Measurements from ENCODE around the gene SLFN12.
"Not testable (repeated sequence)": the region's sequence is repeated elsewhere in the genome, so short reads cannot be mapped to it uniquely, and the experiment has no call there.

Gene SLFN12

GRCh38 chr17:35414247-35414646 lies 18.1 kb downstream of the SLFN12 start:
- DNase-seq (ENCODE audit: low read depth), result no peak

DNA sequence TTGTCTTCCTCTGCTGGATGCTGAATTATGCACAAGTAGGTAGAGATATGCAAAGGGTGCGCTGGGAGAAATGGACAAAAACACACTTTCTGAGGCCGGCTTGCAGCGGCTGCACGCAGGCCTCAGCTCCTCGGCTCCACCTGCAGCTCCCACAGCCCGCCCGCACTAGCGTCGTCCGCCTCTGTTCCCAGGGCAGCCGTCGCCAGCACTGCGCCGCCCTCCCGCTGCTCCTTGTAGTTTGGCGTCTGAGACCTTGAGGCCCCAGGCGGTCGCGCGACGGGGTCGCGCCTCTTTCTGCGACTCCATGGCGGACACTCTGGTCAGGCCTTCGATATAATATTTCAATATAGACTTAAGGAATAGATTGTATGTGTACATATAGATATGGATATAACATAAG lies 24.8 kb downstream of the SLFN12 start:
- DNase-seq (ENCODE audit: low read depth), result no peak

- no peak for DNase-seq (ENCODE audit: low read depth)
These were observed 25.7 kb downstream of the SLFN12 start for GRCh38 chr17:35406568-35406967.

DNA sequence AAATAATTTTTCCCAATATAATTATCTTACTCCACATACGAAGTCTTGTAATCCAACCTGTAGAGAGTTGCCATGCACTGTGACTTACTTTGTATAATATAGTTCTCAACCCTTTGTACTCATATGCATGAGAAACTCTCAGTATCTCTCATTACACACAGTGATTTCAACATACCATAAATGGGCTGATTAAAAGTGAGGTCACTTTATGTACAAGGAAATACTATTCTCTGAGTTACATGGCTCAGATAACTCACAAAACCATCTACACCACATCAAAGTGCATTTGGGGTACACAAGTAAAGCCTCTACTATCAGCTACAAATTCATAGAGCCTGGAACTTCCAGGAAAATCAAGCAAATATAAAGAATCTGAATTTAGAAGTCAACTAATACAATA lies 27.9 kb downstream of the SLFN12 start:
- DNase-seq (ENCODE audit: low read depth), result no peak

GRCh38 chr17:35393783-35394182 lies 38.5 kb downstream of the SLFN12 start:
- DNase-seq (ENCODE audit: low read depth), result not testable (repeated sequence)

DNA sequence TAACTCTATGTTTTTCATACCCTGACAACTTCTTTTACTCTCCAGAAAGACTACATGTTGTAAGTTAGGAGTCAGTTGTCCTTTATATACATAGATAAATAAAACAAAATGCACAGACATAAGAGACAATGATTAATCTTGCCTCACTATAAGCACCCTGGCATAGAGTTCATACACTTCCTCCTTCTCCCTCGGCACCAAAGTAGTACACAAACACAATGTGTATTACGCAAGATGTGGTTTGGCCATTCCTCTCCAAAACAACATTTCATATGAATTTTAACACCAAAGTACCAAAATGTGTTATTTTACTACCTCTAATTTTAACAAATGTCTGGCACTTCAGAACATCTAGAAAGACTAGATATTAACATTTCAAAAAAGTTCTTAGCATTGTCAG lies 41.6 kb downstream of the SLFN12 start:
- DNase-seq (ENCODE audit: low read depth), result no peak

DNA sequence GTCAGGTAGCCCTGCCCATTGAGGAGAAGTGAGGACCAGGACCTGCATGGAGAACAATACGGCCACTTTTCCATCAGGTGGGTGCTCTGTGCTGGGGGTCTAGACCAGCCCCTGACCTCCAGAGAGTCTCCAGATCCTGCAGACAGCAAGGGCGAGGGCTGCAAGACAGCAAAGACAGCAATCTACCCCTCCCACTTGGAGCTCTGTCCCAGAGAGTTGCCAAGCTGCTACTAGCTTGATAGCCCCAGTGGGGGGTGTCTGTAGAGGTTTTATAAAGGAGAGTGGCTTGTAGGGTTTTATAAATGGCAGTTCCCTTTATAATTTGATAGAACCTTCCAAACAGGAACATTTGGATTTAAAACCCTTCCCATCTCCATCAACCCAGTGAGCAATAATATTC lies 42.1 kb downstream of the SLFN12 start:
- DNase-seq (ENCODE audit: low read depth), result no peak

- DNase-seq (ENCODE audit: low read depth), result no peak
These were observed 44.8 kb downstream of the SLFN12 start for GRCh38 chr17:35387496-35387895.

DNA sequence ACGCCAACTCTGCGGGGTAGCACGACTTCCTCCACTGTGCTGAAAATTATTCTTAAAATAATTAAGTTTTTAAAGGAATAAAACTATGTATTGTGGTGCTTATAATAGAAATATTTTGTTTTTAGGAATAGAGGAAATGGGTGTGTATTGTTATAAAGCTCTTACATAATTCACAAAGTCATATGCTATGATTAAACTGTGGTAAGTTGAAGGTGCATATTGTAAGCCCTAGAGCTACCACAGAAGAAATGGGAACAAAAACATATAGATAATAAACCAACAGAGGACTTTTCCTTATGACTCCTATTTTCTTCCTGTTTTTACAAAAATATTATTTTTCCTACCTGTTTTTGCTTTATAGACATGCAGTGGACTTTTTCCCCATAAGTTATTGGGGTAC lies 54.6 kb downstream of the SLFN12 start:
- no peak for DNase-seq (ENCODE audit: low read depth)

DNA sequence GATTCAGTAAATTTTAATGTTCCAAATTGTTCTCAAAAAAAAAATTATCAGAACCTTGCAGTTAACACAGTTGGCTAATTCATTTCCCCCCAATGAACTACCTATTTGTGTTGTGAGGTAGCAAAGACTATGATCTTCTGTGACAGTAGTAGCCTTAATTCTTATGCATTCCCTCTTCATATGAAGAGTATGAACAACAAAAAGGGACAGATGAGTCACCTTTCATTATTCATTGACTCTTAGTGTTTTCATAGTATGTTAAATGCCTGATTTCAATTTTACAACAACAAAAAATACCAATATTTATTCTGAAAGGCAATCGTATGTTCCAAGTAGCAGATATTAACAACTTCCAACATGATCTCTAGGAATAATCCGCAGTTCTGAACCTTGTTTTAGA lies 55.2 kb downstream of the SLFN12 start:
- DNase-seq (ENCODE audit: low read depth), result no peak

DNA sequence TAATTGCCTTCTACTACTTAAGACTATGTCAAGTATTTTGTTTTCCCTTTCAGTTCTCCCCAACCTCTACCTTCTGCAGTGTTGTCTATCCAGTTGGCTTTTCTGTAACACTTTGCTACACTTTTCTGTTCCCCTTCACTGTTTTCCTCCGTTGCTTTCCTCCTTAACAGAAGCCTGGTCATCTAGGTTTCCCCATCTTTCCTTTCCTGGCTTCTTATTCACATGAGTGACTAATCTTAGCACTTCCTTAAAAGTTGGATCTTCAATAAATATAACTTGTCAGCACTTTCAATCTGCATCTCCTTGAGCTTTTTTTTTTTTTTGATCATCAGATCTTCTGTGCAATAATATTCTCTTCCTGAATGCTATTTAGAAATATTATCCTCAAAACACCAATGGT lies 56.1 kb downstream of the SLFN12 start:
- no peak for DNase-seq (ENCODE audit: low read depth)

DNA sequence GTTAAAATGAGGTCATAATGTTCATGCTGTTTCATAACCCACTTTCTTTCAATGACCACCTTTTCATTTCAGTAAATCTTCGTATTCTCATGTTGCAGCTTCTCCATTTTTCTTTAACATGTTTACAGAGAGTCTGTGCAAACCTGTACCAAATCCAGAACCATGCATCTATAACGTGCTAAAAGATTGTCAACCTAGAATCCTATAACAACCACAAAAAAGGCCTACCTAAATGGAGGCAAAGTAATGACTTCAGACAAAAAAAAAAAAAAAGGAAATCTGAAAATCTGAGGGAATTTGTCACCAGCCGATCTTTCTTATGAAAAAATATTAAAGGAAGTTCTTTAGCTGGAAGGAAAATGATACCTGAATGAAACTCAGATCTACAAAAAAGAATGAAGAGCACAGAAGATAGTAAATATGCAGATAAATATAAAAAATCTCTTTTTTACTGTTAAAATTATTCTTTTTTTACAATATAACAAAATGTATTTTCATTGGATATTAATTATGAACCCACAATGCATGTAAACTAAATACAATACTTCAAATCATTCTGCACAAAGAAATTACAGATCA lies 57.4 kb downstream of the SLFN12 start:
- no peak for DNase-seq (ENCODE audit: low read depth)

DNA sequence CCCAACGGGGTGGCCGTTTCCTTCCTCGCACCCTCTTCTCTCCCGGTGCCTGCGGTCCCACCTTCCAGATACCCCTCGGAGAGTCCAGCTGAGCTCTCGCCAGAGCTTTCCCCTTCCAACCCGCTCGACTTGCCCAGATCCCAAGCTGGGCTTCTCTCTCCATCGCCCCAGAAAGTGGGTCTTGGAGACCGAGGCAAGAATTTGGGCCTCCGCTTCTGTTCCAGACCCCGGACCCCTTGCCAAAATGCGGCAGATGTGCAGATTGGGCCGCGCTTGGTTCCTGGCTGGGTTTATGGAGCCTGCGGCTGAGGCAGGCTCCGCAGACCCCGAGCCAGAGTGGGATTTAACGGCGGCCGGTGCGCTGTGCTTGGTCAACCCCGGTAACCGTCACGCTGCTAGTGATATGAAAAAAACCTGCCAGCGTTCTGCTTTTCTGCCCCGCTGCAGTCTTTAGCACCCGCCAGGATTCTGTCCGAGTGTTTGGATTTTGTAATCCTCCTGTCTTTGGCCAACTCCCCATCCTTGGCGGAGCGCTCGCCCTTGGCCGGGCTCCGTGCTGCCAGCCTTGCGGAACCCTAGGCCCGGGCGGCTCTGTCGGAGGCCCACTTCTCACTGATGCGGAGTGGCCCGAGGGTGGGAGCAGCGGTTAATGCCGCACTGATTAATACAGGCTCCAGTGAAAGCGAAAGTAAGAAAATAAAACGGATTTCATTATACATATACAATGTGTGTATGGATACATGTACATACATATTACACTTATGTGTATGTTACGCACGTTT lies 58.1 kb downstream of the SLFN12 start:
- no peak for DNase-seq (ENCODE audit: low read depth)

- peak; percentile 67 for DNase-seq (ENCODE audit: low read depth)
These were observed 58.7 kb downstream of the SLFN12 start, which contains the start of gene SLFN11 for GRCh38 chr17:35373534-35373983. Gene SLFN11 (minus strand): TSS chr17:35373621. CDS start chr17:35363807, 9,814 bp downstream.

DNA sequence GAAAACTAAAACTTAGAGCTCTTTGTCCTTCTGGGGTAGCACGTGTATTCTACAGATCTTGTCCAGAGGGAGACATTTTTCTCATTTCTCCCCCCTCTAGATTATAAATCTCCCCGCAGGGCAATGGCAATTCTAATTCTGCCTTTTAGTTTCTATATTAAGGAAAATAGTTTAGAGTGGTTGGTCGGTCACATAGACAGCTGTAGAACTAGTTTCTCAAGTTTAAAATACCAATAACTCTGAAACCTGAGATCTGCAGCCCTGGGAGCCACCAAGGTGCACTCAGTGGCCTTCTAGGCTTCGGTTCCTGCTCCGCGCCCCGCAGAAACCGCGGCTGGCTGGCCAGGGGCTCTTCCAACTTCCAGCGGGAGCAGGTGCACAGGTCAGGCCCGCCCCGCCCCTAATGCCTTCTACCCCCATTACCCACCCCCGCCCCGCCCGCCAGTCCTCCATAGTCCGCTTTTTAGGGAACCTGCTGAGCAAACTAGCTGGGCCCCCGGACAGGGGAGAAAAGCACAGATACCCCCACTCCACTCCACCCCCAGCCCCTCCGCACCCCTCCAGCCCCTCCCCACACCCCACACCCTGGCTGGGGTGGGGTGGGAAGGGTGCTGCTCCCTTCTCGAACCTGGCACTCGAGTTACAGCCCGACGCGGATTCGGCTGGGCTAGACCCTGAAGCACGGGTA lies 59.3 kb downstream of the SLFN12 start:
- no peak for DNase-seq (ENCODE audit: low read depth)

DNA sequence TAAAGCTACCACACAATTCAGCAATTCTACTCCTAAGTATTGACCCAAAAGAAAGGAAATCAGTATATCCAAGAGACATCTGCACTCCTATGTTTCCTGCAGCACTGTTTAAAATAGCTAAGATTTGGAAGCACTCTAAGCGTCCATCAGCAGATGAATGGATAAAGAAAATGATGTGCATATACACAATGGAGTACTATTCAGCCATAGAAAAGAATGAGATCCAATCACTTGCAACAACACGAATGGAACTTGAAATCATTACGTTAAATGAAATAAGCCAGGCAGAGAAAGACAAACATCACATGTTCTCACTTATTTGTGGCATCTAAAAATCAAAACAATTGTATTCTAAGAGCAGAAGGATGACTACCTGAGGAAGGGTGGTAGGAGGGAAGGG lies 60.4 kb downstream of the SLFN12 start:
- no peak for DNase-seq (ENCODE audit: low read depth)

DNA sequence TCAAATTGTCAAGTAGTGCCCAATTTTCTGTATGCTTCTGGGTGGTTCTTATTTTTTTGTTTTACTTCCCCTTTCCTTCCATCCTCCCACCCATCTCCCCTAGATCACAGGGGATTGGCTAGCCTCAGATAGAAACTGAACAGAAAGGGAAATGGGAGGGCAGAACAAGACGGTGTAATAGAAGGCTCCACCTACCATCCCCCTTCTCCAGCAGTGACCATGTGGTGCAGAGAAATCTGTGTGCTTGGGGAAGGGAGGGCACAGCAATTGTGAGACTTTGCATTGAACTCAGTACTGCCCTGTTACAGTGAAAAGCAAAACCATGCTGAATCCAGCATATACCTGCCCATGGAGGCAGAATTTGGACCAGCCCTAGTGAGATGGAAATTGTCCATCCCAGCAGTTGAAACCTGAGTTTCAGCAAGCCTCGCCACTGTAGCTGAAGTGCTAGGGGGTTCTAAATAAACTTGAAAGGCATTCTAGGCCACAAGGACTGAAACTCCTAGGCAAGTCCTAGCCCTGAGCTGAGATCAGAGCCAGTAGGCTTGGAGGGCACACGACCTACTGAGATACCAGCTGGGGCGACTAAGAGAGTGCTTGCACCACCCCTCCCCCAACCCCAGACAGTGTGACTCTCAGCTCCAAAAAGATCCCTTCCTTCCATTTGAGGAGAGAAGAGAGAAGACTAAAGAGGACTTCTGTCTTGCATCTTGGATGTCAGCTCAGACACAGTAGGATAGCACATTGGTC lies 64.0 kb downstream of the SLFN12 start:
- no peak for DNase-seq (ENCODE audit: low read depth)

- no peak for DNase-seq (ENCODE audit: low read depth)
These were observed 71.3 kb downstream of the SLFN12 start for GRCh38 chr17:35361027-35361426.

Data from stimulated activated CD8-positive, alpha-beta memory T cell treated with anti-CD3 and anti-CD28 coated beads, Interleukin-15, amount 100 ng/mL, for 1 hour (primary cell).